Activated CD4-positive, alpha-beta T cell treated with anti-CD3 and anti-CD28 coated beads for 36 hours (primary cell): ENCODE measurements around the gene CD46. TPM values are rescaled to one million over a fixed set of nuclear protein-coding genes. Genes with fewer than 3 reads are reported as not detected.
"Not testable (repeated sequence)": the region's sequence is repeated elsewhere in the genome, so short reads cannot be mapped to it uniquely, and the experiment has no call there.

Experiments
- ATAC-seq: fragments of 200-7000 bp; cut with Tn5 transposase; one replicate; pipeline ENCODE4 v1.10.0; 2021; ENCODE audit warnings: mild to moderate bottlenecking, moderate library complexity
- CTCF ChIA-PET: fragments of 350-600 bp; sonication (Branson Sonifier 250); formaldehyde crosslinking; loops from one replicate; lab custom pipeline; 2021; ENCODE audit warnings: antibody characterized with exemption; lab: Charles Lee
- POLR2A ChIA-PET: fragments of 350-600 bp; sonication (Branson Sonifier 250); formaldehyde crosslinking; loops from one replicate; lab custom pipeline; 2021; ENCODE audit warnings: antibody characterized with exemption, inconsistent platforms; lab: Charles Lee
- DNase-seq: peaks from one replicate; pipeline ENCODE4 v3.0.0-alpha.2; 2020
- H3K27ac Mint-ChIP-seq: one replicate; pipeline ENCODE4 v1.8.0; 2021; ENCODE audit warnings: mixed read lengths
- H3K27me3 Mint-ChIP-seq: one replicate; pipeline ENCODE4 v1.8.0; 2021; ENCODE audit warnings: mixed read lengths
- H3K36me3 Mint-ChIP-seq: one replicate; pipeline ENCODE4 v1.8.0; 2021; ENCODE audit warnings: low read depth, mixed read lengths
- H3K4me1 Mint-ChIP-seq: one replicate; pipeline ENCODE4 v1.8.0; 2021; ENCODE audit warnings: mixed read lengths
- H3K4me3 Mint-ChIP-seq: one replicate; pipeline ENCODE4 v1.8.0; 2021; ENCODE audit warnings: mild to moderate bottlenecking, moderate library complexity, mixed read lengths
- H3K9me3 Mint-ChIP-seq: one replicate; pipeline ENCODE4 v1.8.0; 2021; ENCODE audit warnings: low read depth, mixed read lengths
- intact Hi-C, 2 experiments: fragments of 100-400 bp; cut with DNase I in 1 of 2; cut with micrococcal nuclease in 1 of 2; formaldehyde crosslinking; loops; one replicate each; pipeline versions ENCODE4 v1.14.2 to v1.15.1; 2022 to 2024; cut with DNase I, micrococcal nuclease
- total RNA-seq, 2 experiments: library from RNA; stranded (reverse); gene quantifications; one replicate each; pipeline ENCODE4 v1.2.3, GENCODE V29; 2021

Gene CD46
- total RNA-seq, 2 experiments from 2014 or later, result 92.2 to 92.7 TPM

GRCh38 chr1:207740207-207740606, 11.6 kb upstream of the CD46 start:
- CTCF ChIA-PET, result no interaction called here
- no peak for ATAC-seq
- Mint-ChIP-seq H3K9me3 (no peaks in the 10 kb centered on the region), H3K4me1 (peaks cover 6% of the 10 kb centered on the region), H3K4me3 (no peak overlapping the region), H3K36me3 (no peaks in the 10 kb centered on the region), H3K27me3 (no peaks in the 10 kb centered on the region), H3K27ac (no peak overlapping the region)
- POLR2A ChIA-PET, result no interaction called here
- intact Hi-C loops, result no loop called here
- DNase-seq, result no peak

GRCh38 chr1:207742850-207743555, 8.9 kb upstream of the CD46 start:
- ATAC-seq, result no peak
- Mint-ChIP-seq H3K36me3 (no peaks in the 10 kb centered on the region), H3K4me3 (no peak overlapping the region), H3K27me3 (no peaks in the 10 kb centered on the region), H3K9me3 (no peaks in the 10 kb centered on the region), H3K27ac (no peak overlapping the region), H3K4me1 (peaks cover 6% of the 10 kb centered on the region)
- DNase-seq, result no peak
- ChIA-PET CTCF (interaction anchor here (1.0 kb wide), 1 partner anchor 166 kb away, joined by 3 read pairs; no protein-coding TSS in a partner anchor), POLR2A (no interaction called here)
- intact Hi-C loops, result no loop called here

GRCh38 chr1:207744000-207744534, 7.8 kb upstream of the CD46 start:
- ChIA-PET CTCF (interaction anchor here (0.7 kb wide), 1 partner anchor 80 kb away, joined by 3 read pairs; no protein-coding TSS in a partner anchor), POLR2A (no interaction called here)
- Mint-ChIP-seq H3K9me3 (no peaks in the 10 kb centered on the region), H3K27me3 (no peaks in the 10 kb centered on the region), H3K36me3 (no peaks in the 10 kb centered on the region), H3K4me3 (no peak overlapping the region), H3K4me1 (peaks cover 5% of the 10 kb centered on the region), H3K27ac (no peak overlapping the region)
- DNase-seq (no peak), ATAC-seq (no peak)
- intact Hi-C loops, result no loop called here

GRCh38 chr1:207745285-207745684, 6.6 kb upstream of the CD46 start:
- DNase-seq (no peak), ATAC-seq (no peak)
- ChIA-PET POLR2A (interaction anchor here (0.7 kb wide), 1 partner anchor 78 kb away, joined by 4 read pairs; no protein-coding TSS in a partner anchor), CTCF (interaction anchor here (0.6 kb wide), 1 partner anchor 13 kb away, joined by 3 read pairs; no protein-coding TSS in a partner anchor)
- H3K4me3 Mint-ChIP-seq, result no peak overlapping the region
- intact Hi-C loops, result no loop called here
- no peaks in the 10 kb centered on the region for H3K27me3 Mint-ChIP-seq
- no peak overlapping the region for H3K27ac Mint-ChIP-seq
- H3K36me3 Mint-ChIP-seq, result no peaks in the 10 kb centered on the region
- peaks cover 13% of the 10 kb centered on the region for H3K4me1 Mint-ChIP-seq
- H3K9me3 Mint-ChIP-seq, result no peaks in the 10 kb centered on the region

- Mint-ChIP-seq H3K27ac (no peak overlapping the region), H3K9me3 (no peaks in the 10 kb centered on the region), H3K36me3 (no peaks in the 10 kb centered on the region), H3K27me3 (no peaks in the 10 kb centered on the region), H3K4me1 (peaks cover 21% of the 10 kb centered on the region), H3K4me3 (no peak overlapping the region)
- intact Hi-C loops, result no loop called here
- DNase-seq (no peak), ATAC-seq (no peak)
- CTCF ChIA-PET, result interaction anchor here (0.7 to 1.0 kb wide), 2 partner anchors 200 to 217 kb away, joined by 3 to 4 read pairs; no protein-coding TSS in a partner anchor
- POLR2A ChIA-PET, result interaction anchor here (0.7 kb wide), 1 partner anchor 78 kb away, joined by 4 read pairs; no protein-coding TSS in a partner anchor
Measured at GRCh38 chr1:207745839-207746767, 5.8 kb upstream of the CD46 start.

GRCh38 chr1:207747627-207748492, 4.0 kb upstream of the CD46 start:
- H3K4me1 Mint-ChIP-seq, result peaks cover 26% of the 10 kb centered on the region
- no peak overlapping the region for H3K4me3 Mint-ChIP-seq
- H3K9me3 Mint-ChIP-seq, result no peaks in the 10 kb centered on the region
- CTCF ChIA-PET, result interaction anchor here (0.6 kb wide), 2 partner anchors 233 to 685 kb away, joined by 3 read pairs; no protein-coding TSS in a partner anchor
- H3K27ac Mint-ChIP-seq, result no peak overlapping the region
- H3K36me3 Mint-ChIP-seq, result no peaks in the 10 kb centered on the region
- intact Hi-C loops, result no loop called here
- POLR2A ChIA-PET, result no interaction called here
- DNase-seq (no peak), ATAC-seq (no peak)
- H3K27me3 Mint-ChIP-seq, result no peaks in the 10 kb centered on the region

GRCh38 chr1:207748737-207749528, 2.9 kb upstream of the CD46 start:
- DNase-seq (no peak), ATAC-seq (no peak)
- H3K27ac Mint-ChIP-seq, result peak overlapping the region; percentile 69
- CTCF ChIA-PET, result no interaction called here
- no peak overlapping the region for H3K4me3 Mint-ChIP-seq
- POLR2A ChIA-PET, result no interaction called here
- no peaks in the 10 kb centered on the region for H3K27me3 Mint-ChIP-seq
- H3K4me1 Mint-ChIP-seq, result peaks cover 34% of the 10 kb centered on the region
- no peaks in the 10 kb centered on the region for H3K9me3 Mint-ChIP-seq
- H3K36me3 Mint-ChIP-seq, result no peaks in the 10 kb centered on the region
- intact Hi-C loops, result no loop called here

- intact Hi-C loops, result loop anchor here (2.0 to 5.0 kb wide), 3 partner anchors 47 to 698 kb away; partner anchors contain the start of gene PFKFB2 (in 1 of the 2)
- DNase-seq, result no peak
- CTCF ChIA-PET, result no interaction called here
- H3K4me3 Mint-ChIP-seq, result peak overlapping the region; percentile 99
- peaks cover 51% of the 10 kb centered on the region for H3K4me1 Mint-ChIP-seq
- H3K9me3 Mint-ChIP-seq, result no peaks in the 10 kb centered on the region
- peaks cover under 1% of the 10 kb centered on the region for H3K36me3 Mint-ChIP-seq
- POLR2A ChIA-PET, result no interaction called here
- peak overlapping the region; percentile 97 for H3K27ac Mint-ChIP-seq
- H3K27me3 Mint-ChIP-seq, result no peaks in the 10 kb centered on the region
- ATAC-seq, result no peak
Measured at GRCh38 chr1:207750631-207751305, 1.1 kb upstream of the CD46 start.

- CTCF ChIA-PET, H3K27me3 Mint-ChIP-seq, H3K36me3 Mint-ChIP-seq, DNase-seq, H3K9me3 Mint-ChIP-seq, POLR2A ChIA-PET: not testable (repeated sequence)
- peak; percentile 1 for ATAC-seq
- H3K4me3 Mint-ChIP-seq, result peak overlapping the region; percentile 99
- intact Hi-C loops, result loop anchor here (2.0 to 5.0 kb wide), 3 partner anchors 46 to 699 kb away; partner anchors contain the start of gene PFKFB2 (in 1 of the 2)
- H3K27ac Mint-ChIP-seq, result peak overlapping the region; percentile 97
- peaks cover 57% of the 10 kb centered on the region for H3K4me1 Mint-ChIP-seq
Measured at GRCh38 chr1:207751463-207751789, 428 bp upstream of the CD46 start.
